Transverse colon (tissue), 4 donors: ENCODE results near the gene TBCCD1. TPM values are rescaled to one million over a fixed set of nuclear protein-coding genes. Genes with fewer than 3 reads are reported as not detected.
"Not testable (repeated sequence)": the region's sequence is repeated elsewhere in the genome, so short reads cannot be mapped to it uniquely, and the experiment has no call there.

Experiments used
- DNase-seq: peaks from one replicate; pipeline ENCODE4 v3.0.0-alpha.2; 2019
- H3K27ac ChIP-seq, 4 donors: fragments of 200-600 bp; sonication (generic); 2 replicates each; pipeline ENCODE4 v1.5.1; 2016 to 2018; ENCODE audit warnings: inconsistent platforms in 4 of 4
- H3K27me3 ChIP-seq: fragments of 200-600 bp; sonication (generic); 2 replicates; pipeline ENCODE4 v1.5.1; 2017; ENCODE audit warnings: inconsistent platforms
- H3K36me3 ChIP-seq, 4 donors: fragments of 200-600 bp; sonication (generic); 2 replicates each; pipeline ENCODE4 v1.5.1; 2017 to 2019; ENCODE audit warnings: inconsistent platforms in 4 of 4
- H3K4me1 ChIP-seq, 4 donors: fragments of 200-600 bp; sonication (generic); 2 replicates each; pipeline ENCODE4 v1.5.1; 2017 to 2020; ENCODE audit warnings: inconsistent platforms in 4 of 4
- H3K4me3 ChIP-seq, 4 donors: fragments of 200-600 bp; sonication (generic); 1 replicate in 1 of 4; 2 replicates in 3 of 4; pipeline versions ENCODE4 v1.5.1 to v1.6.1; 2017 to 2019; ENCODE audit warnings: inconsistent platforms in 4 of 4
- H3K9me3 ChIP-seq, 2 donors: fragments of 200-600 bp; sonication (generic); 2 replicates each; pipeline ENCODE4 v1.5.1; 2017 to 2019; ENCODE audit warnings: inconsistent platforms in 2 of 2
- CTCF ChIP-seq, 5 experiments: fragments of 200-600 bp in 3 of 5; fragments of 450-650 bp in 2 of 5; sonication (generic) in 3 of 5; IDR thresholded peaks; 1 replicate in 2 of 5; 2 replicates in 3 of 5; pipeline ENCODE4 v1.5.1; 2016 to 2017; ENCODE audit warnings: antibody characterized with exemption in 5 of 5, inconsistent platforms in 3 of 5, mild to moderate bottlenecking in 2 of 5, moderate library complexity in 1 of 5
- EP300 ChIP-seq: sonication (generic); formaldehyde crosslinking; IDR thresholded peaks from one replicate; pipeline ENCODE4 v1.6.1; 2017; ENCODE audit warnings: antibody characterized with exemption, low read depth
- POLR2A ChIP-seq: fragments of 450-650 bp; IDR thresholded peaks from one replicate; pipeline ENCODE4 v1.6.1; 2016; ENCODE audit warnings: antibody characterized with exemption, mild to moderate bottlenecking, moderate library complexity
- POLR2AphosphoS5 ChIP-seq, 3 donors: sonication (generic); formaldehyde crosslinking; IDR thresholded peaks; one replicate each; pipeline ENCODE4 v1.6.1; 2016; ENCODE audit warnings: antibody characterized with exemption in 3 of 3
- WGBS, 2 donors: methylation state at CpG; one replicate each; pipeline ENCODE4 v1.1.5; 2018; ENCODE audit warnings: low coverage in 1 of 2; 5-methylcytosine and 5-hydroxymethylcytosine counted together
- in situ Hi-C, 4 donors: fragments of 200-750 bp; cut with MboI; loops; one replicate each; pipeline versions ENCODE4 v1.15.0 to v1.15.1; 2017; ENCODE audit warnings: low sequenced_read_pairs in 3 of 4, low pct_ligation_motif_present in 1 of 4, low pct_unique_long_range_greater_than_20kb in 1 of 4
- intact Hi-C: fragments of 100-400 bp; cut with DNase I; formaldehyde crosslinking; loops from one replicate; pipeline ENCODE4 v1.15.1; 2023; ENCODE audit warnings: low total_unique reads
- total RNA-seq, 4 donors: library from RNA; depleted of rRNA; stranded (reverse); fragments of >200 nt; gene quantifications; one replicate each; pipeline ENCODE4 v1.1.0, GENCODE V29; 2016

Gene TBCCD1
- total RNA-seq, 4 donors from 2014 or later, result 7.1 to 15.4 (median 13.9) TPM

GRCh38 chr3:186538779-186539178 lies 28.4 kb downstream of the TBCCD1 start:
- in situ Hi-C loops (loop anchor here (5.0 to 25.0 kb wide), 6 partner anchors 274 to 564 kb away; no protein-coding TSS in a partner anchor), intact Hi-C loops (no loop called here)
- WGBS, 2 donors, result 78% methylated on average over 3 of the region's 3 CpGs; no CpG with 5 or more reads in 1 of the 2 donors

GRCh38 chr3:186536883-186537844 lies 30.0 kb downstream of the TBCCD1 start:
- no peak overlapping the region for H3K4me3 ChIP-seq
- no peak overlapping the region for H3K27ac ChIP-seq
- H3K4me1 ChIP-seq, result peaks cover 0 to 11% (median 2%) of the 10 kb centered on the region in 4 donors
- no peaks in the 10 kb centered on the region for H3K9me3 ChIP-seq
- no peaks in the 10 kb centered on the region for H3K27me3 ChIP-seq
- TF ChIP-seq EP300 (no peak), POLR2A (no peak), POLR2AphosphoS5 (IDR thresholded peaks at IDR 0.05) (no peak), CTCF (IDR thresholded peaks at IDR 0.05) (no peak)
- DNase-seq, result no peak
- intact Hi-C loops, result no loop called here
- in situ Hi-C loops, result loop anchor here (5.0 to 25.0 kb wide), 6 partner anchors 272 to 562 kb away; no protein-coding TSS in a partner anchor
- H3K36me3 ChIP-seq, result no peaks in the 10 kb centered on the region

More at GRCh38 chr3:186538779-186539178, 28.4 kb downstream of the TBCCD1 start:
- no peak for DNase-seq
- Histone ChIP-seq H3K4me3 (no peak overlapping the region), H3K4me1 (peaks cover 0 to 9% (median 2%) of the 10 kb centered on the region in 4 donors), H3K36me3 (peaks cover 0 to 3% (median under 1%) of the 10 kb centered on the region in 4 donors), H3K9me3 (no peaks in the 10 kb centered on the region), H3K27ac (no peak overlapping the region), H3K27me3 (no peaks in the 10 kb centered on the region)
- TF ChIP-seq CTCF (IDR thresholded peaks at IDR 0.05) (no peak), POLR2AphosphoS5 (IDR thresholded peaks at IDR 0.05) (no peak), EP300 (no peak), POLR2A (no peak)

- WGBS, 2 donors, result 26 to 44% methylated on average over 5 to 6 of the region's 6 CpGs
- Histone ChIP-seq H3K27ac (no peak overlapping the region), H3K36me3 (no peaks in the 10 kb centered on the region), H3K4me1 (peaks cover 0 to 7% (median 0%) of the 10 kb centered on the region in 4 donors), H3K27me3 (no peaks in the 10 kb centered on the region), H3K9me3 (no peaks in the 10 kb centered on the region), H3K4me3 (no peak overlapping the region)
- in situ Hi-C loops, result loop anchor here (10.0 to 25.0 kb wide), 4 partner anchors 269 to 559 kb away; no protein-coding TSS in a partner anchor
- intact Hi-C loops, result no loop called here
- no peak for DNase-seq
- no peak for TF ChIP-seq CTCF (IDR thresholded peaks at IDR 0.05)
- no peak for TF ChIP-seq POLR2AphosphoS5 (IDR thresholded peaks at IDR 0.05)
- no peak for TF ChIP-seq EP300
- TF ChIP-seq POLR2A, result no peak
Measured at GRCh38 chr3:186534113-186534669, 32.9 kb downstream of the TBCCD1 start.

GRCh38 chr3:186532598-186533072 lies 34.5 kb downstream of the TBCCD1 start:
- intact Hi-C loops (no loop called here), in situ Hi-C loops (loop anchor here (10.0 to 25.0 kb wide), 4 partner anchors 268 to 558 kb away; no protein-coding TSS in a partner anchor)

GRCh38 chr3:186531694-186532093 lies 35.4 kb downstream of the TBCCD1 start:
- in situ Hi-C loops, result loop anchor here (10.0 to 25.0 kb wide), 4 partner anchors 267 to 557 kb away; no protein-coding TSS in a partner anchor
- H3K27me3 ChIP-seq, H3K4me1 ChIP-seq, DNase-seq, H3K27ac ChIP-seq, H3K9me3 ChIP-seq, H3K4me3 ChIP-seq, intact Hi-C loops, H3K36me3 ChIP-seq: not testable (repeated sequence)
- WGBS, 2 donors, result 88 to 97% methylated on average over 2 to 3 of the region's 3 CpGs

More at GRCh38 chr3:186532598-186533072, 34.5 kb downstream of the TBCCD1 start:
- Histone ChIP-seq H3K4me3 (no peak overlapping the region), H3K27me3 (no peaks in the 10 kb centered on the region), H3K4me1 (peaks cover 0 to 7% (median 0%) of the 10 kb centered on the region in 4 donors), H3K27ac (no peak overlapping the region), H3K36me3 (no peaks in the 10 kb centered on the region), H3K9me3 (no peaks in the 10 kb centered on the region)
- no peak for DNase-seq
- no peak for TF ChIP-seq EP300
- no peak for TF ChIP-seq POLR2AphosphoS5 (IDR thresholded peaks at IDR 0.05)
- TF ChIP-seq POLR2A, result no peak
- no peak for TF ChIP-seq CTCF (IDR thresholded peaks at IDR 0.05)
- WGBS, 2 donors, result 56% methylated on average over 1 of the region's 1 CpG; no CpG with 5 or more reads in 1 of the 2 donors
